NCI-H748 (cell line): ENCODE measurements around the gene BORCS6.

Experiments
- DNase-seq: peaks from one replicate; lab custom pipeline; 2025; ENCODE audit not compliant: unreplicated experiment; lab: John Stamatoyannopoulos, UW

Gene BORCS6

GRCh38 chr17:8155996-8156245, 34.1 kb downstream of the BORCS6 start:
- DNase-seq: no peak

DNA sequence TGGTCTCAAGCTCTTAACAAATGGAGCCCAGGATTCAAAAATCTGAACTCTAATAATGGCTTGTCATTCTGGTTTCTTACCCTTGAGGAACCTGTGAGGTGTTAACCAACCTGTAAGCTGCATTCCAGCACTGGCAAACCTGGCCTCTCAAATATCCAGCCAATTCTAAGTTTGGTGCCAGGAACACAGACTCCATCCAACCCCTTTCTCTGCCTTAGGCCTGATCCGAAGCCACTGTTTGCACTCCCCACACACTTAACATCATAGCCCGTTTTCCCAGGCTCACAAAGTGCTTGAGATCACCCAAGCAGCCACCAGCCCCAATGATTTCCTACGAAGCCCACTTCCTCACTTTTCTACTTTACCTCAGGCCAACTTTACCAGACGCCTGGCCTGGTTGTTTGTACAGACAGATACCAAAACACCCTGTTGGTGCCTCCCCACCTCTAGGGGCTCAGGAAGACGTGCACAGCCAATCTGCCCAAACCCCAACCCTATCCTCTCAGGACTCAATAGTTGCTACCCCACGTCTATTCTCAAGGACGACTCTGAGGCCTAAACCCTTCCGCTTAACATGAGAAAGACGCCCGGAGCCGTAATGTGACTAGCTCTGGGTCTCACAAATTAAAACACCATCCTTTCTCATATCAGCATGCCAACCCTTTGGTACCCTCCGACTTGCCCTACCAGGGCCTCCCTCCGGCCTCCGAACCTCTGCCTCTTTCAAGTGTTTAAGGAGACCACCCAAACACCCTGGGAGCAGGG, 34.6 kb downstream of the BORCS6 start:
- DNase-seq: no peak

DNA sequence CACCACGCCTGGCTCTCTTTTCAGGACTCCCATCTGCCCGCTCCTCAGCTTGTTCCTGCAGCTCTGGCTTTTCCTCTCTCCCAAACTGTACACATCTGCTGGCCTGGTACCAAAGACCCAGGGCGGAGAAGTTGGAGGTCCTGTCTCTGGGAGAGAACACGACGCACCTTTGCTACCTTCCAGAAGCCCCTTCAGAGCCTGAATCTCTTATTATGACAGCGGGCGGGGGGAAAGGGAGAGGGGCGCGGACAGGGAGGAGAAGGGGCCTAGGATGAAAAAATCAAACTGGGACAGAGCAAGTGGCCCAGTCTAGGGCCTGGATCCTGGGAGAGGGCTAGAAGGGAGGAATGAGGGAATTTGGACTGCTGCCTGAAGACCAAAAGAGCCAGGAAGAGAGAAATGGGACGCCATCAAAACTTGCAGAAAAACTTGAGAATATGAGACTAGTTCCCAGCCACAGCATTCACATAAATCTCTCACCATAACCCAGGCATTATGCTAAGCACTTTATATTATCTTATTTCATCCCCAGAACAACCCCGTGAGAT, 35.3 kb downstream of the BORCS6 start:
- no peak for DNase-seq

- DNase-seq: peak; percentile 47
These were observed 35.9 kb downstream of the BORCS6 start for GRCh38 chr17:8153957-8154607.

- no peak for DNase-seq
These were observed 36.4 kb downstream of the BORCS6 start for GRCh38 chr17:8153525-8153956.

DNA sequence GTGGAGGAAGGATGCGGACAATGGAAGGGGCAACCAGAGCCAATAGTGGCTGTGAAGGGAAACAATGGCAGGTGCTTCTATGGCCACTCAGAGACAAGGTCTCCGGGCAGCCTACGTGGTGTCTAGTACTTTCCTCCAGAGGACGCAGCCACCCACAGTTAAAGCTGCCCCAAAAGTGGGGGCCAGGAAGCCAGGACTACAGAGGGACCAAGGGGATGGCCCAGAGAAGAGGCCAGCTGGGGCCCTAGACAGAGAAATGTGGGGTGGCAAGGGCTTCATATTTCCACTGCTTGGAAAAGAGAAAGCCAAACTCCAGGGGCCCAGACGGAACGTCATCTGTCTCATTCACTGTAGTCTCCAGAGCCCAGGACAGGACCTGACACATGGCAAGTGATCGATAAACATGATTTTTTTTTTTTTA, 36.9 kb downstream of the BORCS6 start:
- no peak for DNase-seq

GRCh38 chr17:8152112-8152775, 37.7 kb downstream of the BORCS6 start, which contains the start of gene PER1:
Gene PER1 (minus strand): TSS chr17:8152404. CDS start chr17:8150706, 1,698 bp downstream.
- DNase-seq: peak; percentile 99

GRCh38 chr17:8151641-8152111, 38.3 kb downstream of the BORCS6 start:
- DNase-seq: peak; percentile 61

DNA sequence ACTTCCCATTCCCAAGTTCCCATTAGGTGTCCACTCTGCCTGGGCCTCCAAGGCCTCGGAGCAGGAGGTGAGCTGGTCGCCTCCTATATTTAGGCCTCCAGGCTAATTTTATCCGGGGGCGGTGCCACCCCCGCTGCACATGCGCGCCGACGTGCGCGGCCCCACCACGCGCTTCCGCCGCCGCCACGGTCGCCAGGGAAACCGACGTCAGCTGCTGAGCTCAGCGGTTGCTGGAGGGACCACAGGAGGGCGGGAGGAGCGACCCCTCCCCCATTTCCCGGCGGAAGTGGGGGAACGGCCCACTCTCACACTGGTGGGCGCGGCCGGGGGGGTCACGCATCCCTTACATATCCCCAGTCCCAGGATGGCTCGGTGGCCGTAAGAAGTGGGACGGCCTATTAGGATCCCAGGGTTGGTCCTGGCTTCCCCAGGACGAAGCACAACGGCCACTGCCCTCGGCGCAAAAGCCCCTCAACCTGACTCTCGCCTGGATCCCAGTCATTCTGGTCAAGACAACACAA, 38.8 kb downstream of the BORCS6 start:
- DNase-seq: peak; percentile 97

- DNase-seq: no peak
These were observed 39.5 kb downstream of the BORCS6 start for GRCh38 chr17:8150194-8151119.

DNA sequence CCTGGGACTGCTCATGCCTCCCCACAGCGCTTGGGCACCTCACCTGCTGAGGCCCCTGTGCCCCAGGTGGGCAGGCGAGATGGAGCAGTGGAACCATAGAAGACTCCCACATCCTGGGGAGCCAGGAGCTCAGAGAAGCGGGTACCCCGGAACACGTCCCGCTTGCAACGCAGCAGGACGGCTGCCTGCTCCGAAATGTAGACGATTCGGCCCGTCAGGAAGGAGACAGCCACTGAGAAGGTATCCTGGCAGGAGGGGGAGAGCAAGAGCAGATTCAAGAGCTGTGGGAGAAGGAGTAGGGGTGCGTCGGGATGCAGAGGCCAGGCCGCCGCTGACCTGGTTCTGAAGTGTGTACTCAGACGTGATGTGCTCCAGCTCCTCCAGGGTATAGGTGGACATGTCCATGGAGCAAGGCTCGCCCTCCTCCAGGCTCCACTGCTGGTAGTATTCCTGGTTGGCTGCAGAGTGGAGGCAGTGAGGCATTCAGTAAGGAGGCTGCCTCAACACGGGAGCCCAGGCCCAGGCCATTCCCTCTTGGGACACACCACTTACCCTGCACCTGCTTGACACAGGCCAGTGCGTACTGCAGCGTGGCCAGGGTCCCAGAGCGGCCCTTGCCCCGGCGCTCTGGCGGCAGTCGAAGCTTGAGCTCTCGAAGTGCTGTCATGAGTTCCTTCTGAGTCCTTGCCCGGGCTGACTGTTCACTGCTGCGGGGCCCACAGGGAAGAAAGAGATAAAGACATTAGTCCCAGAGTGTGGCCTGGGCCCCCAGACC, 40.4 kb downstream of the BORCS6 start:
- no peak for DNase-seq

- DNase-seq: no peak
These were observed 41.4 kb downstream of the BORCS6 start for GRCh38 chr17:8148560-8148959.

DNA sequence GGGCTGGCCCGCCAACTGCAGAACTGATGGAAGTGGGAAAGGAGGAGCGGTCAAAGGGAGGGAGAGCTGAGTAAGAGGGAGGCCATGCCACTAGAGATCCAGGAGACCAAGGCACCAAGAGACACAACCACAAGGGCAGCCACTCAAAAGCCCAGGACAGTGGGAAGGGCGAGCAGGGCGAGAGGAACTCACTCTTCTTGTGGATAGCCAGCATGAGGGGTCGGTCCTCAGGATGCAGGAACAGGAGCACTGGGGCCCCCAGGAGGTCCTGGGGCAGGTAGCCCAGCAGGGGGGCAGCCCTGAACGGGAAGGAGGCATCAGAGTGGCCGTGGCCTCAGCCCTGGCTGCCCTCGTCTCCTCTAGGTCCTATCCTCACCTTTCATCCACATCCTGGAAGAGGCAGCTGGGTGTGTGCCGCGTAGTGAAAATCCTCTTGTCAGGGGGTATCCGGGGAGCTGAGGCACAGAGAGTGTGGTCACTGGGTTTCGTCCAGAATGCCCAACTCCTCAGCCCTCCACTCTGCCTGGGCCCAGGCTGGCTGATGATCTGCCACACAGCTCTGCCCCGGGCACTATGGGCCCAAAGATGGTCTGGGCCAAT, 42.1 kb downstream of the BORCS6 start:
- DNase-seq: no peak

DNA sequence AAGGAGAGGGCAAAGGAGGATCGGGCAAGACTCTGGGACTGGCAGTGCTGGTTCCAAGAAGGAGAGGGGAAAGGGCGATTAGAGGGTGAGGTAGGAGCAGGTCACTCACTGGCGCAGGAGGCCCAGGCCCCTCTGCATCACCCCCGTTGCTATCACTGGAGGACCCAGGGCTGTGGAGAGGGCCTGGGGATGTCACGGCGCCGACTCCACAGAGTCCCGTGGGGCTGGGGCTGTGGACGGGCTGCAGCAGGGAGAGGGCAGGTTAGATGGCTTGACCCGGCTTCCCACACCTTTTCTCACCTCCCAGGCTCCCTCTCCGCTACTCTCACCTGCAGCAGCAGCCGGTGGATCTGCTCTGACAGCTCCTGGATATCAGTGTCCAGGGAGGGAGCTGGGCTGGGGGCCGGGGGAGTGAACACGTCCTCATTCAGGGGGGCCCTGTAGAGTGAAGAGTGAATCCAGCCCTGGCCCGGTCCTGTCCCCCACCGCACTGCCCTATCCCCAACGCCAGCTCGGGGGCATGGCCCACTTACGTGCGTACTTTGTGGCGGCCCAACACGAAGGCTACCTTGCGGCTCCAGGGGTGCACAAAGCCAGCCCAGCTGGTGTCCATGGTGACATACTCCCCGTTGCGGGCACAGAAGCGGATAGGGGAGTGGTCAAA, 42.7 kb downstream of the BORCS6 start:
- no peak for DNase-seq

DNA sequence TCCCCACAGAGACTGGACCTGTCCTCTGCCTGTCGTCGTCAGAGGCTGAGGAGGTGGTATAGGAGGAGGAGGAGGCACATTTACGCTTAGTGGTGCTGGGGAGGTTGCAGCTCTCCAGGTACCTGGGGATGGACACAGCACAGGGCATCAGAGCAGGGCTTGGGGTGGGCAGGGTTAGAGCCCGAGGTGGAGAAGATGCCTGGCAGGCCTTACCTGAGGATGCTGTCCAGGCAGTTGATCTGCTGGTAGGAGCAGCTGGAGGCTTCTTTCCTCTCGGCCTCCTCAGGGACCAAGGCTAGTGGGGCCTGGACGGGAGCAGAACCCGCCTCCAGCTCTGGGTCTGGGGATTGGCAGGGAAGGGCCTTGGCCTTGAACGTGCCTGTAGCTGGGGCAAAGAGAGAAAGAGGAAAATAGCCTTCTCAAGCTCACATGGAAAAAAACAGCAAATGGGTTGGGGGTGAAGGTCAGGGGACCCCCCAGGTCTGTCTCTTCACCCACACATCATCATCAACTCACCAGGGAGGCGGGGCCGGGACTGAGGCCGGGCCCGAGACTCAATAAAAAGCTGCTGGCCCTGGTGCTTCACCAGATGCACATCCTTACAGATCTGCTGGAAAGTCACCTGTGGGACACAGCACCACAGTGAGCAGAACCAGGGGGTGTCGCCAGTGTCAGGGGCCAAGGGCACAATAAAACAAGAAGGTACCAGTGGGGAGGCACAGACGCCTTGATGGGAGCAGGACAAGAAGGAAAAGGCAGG, 43.4 kb downstream of the BORCS6 start:
- no peak for DNase-seq

- no peak for DNase-seq
These were observed 44.2 kb downstream of the BORCS6 start for GRCh38 chr17:8145811-8146210.

GRCh38 chr17:8144401-8145231, 45.4 kb downstream of the BORCS6 start:
- DNase-seq: no peak
